Testis (tissue), 3 donors: ENCODE results near the gene SMIM38. TPM values are rescaled to one million over a fixed set of nuclear protein-coding genes. Genes with fewer than 3 reads are reported as not detected.

Experiments used
- DNase-seq: peaks from one replicate; pipeline ENCODE4 v3.0.0-alpha.2; 2019
- H3K27ac ChIP-seq, 2 donors: fragments of 200-600 bp; sonication (generic); one replicate each; pipeline ENCODE4 v1.5.1; 2019
- H3K27me3 ChIP-seq: fragments of 200-600 bp; sonication (generic); one replicate; pipeline ENCODE4 v1.5.1; 2019
- H3K36me3 ChIP-seq: fragments of 200-600 bp; sonication (generic); one replicate; pipeline ENCODE4 v1.5.1; 2017; ENCODE audit warnings: low read depth; ENCODE audit errors: missing control alignments
- H3K4me1 ChIP-seq: fragments of 200-600 bp; sonication (generic); one replicate; pipeline ENCODE4 v1.5.1; 2019
- H3K4me3 ChIP-seq, 2 donors: fragments of 200-600 bp; sonication (generic); one replicate each; pipeline ENCODE4 v1.5.1; 2017 to 2019
- H3K9me3 ChIP-seq: fragments of 200-600 bp; sonication (generic); one replicate; pipeline ENCODE4 v1.5.1; 2017
- POLR2A ChIP-seq: fragments of 450-650 bp; IDR thresholded peaks from one replicate; pipeline ENCODE4 v1.6.1; 2017; ENCODE audit warnings: antibody characterized with exemption, mild to moderate bottlenecking, moderate library complexity
- WGBS, 2 donors: methylation state at CpG; one replicate each; pipeline ENCODE4 v1.1.5; 2018; 5-methylcytosine and 5-hydroxymethylcytosine counted together
- intact Hi-C: fragments of 100-400 bp; cut with DNase I; formaldehyde crosslinking; loops from one replicate; pipeline ENCODE4 v1.15.1; 2023; ENCODE audit warnings: low total_unique reads
- polyA plus RNA-seq: library from polyadenylated mRNA; stranded (reverse); fragments of 350-450 nt; fragmentation: Illumina TruSeq; extraction: RNeasy Lipid Tissue Mini Kit (QIAGEN cat#74804); gene quantifications from one replicate; pipeline ENCODE4 v1.2.3, GENCODE V29; 2014; ENCODE audit warnings: low read depth, low replicate concordance; ENCODE audit not compliant: insufficient read depth
- total RNA-seq, 2 donors: library from RNA; depleted of rRNA; stranded (reverse); fragments of >200 nt; gene quantifications; one replicate each; pipeline ENCODE4 v1.2.3, GENCODE V29; 2016
- TF ChIP-seq, protein P1 (sequence below), 3 experiments: fragments of 450-650 bp in 2 of 3; fragments of 200-600 bp in 1 of 3; sonication (generic) in 1 of 3; IDR thresholded peaks; one replicate each; pipeline ENCODE4 v1.5.1; 2016 to 2019; ENCODE audit warnings: antibody characterized with exemption in 3 of 3, mild to moderate bottlenecking in 2 of 3, moderate library complexity in 1 of 3

The SMIM38 gene
- total and polyA plus RNA-seq, 3 donors from 2014 or later = 3.3 to 8.8 (median 3.9) TPM

DNA sequence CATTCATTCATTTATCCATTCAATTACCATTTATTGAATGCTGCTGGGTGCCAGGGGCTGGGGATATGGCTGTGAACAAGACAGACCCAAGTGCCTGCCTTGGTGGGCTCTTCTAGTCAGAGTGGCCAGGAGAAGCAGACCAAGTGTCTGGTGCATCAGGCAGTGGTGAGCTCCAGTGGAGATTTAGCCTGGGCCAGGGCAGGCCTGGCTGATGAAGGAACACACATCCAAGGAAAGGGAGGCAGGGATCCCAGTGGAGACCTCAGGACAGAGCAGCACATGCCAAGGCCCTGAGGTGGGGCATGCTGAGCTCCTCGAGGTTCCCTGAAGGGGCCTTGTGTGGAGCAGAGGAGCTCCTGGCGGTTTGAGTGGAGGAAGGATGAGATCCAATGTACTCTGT, 46.6 kb upstream of the SMIM38 start:
- no peak for DNase-seq
- intact Hi-C loops = loop anchor here (5.0 kb wide), 1 partner anchor 538 kb away; no protein-coding TSS in a partner anchor
- no peaks in the 10 kb centered on the region for H3K27me3 ChIP-seq
- 90 to 100% methylated on average over 2 of the region's 2 CpGs for WGBS, 2 donors
- H3K9me3 ChIP-seq = no peaks in the 10 kb centered on the region
- H3K36me3 ChIP-seq = no peaks in the 10 kb centered on the region
- H3K4me3 ChIP-seq = no peak overlapping the region
- TF ChIP-seq POLR2A = no peak
- TF ChIP-seq, protein P1, sequence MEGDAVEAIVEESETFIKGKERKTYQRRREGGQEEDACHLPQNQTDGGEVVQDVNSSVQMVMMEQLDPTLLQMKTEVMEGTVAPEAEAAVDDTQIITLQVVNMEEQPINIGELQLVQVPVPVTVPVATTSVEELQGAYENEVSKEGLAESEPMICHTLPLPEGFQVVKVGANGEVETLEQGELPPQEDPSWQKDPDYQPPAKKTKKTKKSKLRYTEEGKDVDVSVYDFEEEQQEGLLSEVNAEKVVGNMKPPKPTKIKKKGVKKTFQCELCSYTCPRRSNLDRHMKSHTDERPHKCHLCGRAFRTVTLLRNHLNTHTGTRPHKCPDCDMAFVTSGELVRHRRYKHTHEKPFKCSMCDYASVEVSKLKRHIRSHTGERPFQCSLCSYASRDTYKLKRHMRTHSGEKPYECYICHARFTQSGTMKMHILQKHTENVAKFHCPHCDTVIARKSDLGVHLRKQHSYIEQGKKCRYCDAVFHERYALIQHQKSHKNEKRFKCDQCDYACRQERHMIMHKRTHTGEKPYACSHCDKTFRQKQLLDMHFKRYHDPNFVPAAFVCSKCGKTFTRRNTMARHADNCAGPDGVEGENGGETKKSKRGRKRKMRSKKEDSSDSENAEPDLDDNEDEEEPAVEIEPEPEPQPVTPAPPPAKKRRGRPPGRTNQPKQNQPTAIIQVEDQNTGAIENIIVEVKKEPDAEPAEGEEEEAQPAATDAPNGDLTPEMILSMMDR (IDR thresholded peaks at IDR 0.05) = no peak
- H3K27ac ChIP-seq = no peak overlapping the region
- H3K4me1 ChIP-seq = peaks cover 5% of the 10 kb centered on the region

DNA sequence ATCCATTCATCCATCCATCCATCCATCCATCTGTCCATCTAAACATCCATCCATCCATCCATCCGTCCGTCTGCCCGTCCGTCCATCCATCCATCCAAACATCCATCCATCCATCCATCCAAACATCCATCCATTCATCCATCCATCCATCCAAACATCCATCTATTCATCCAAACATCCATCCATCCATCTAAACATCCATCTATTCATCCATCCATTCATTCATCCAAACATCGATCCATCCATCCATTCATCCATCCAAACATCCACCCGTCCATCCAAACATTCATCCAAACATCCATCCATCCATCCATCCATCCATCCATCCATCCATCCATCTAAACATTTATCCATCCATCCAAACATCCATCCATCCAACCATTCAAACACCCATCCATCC, 45.3 kb upstream of the SMIM38 start:
- Histone ChIP-seq H3K27me3 (no peaks in the 10 kb centered on the region), H3K4me1 (peaks cover 5% of the 10 kb centered on the region), H3K4me3 (no peak overlapping the region), H3K27ac (no peak overlapping the region), H3K36me3 (no peaks in the 10 kb centered on the region), H3K9me3 (no peaks in the 10 kb centered on the region)
- WGBS, 2 donors = 91 to 95% methylated on average over 6 of the region's 6 CpGs
- no peak for DNase-seq
- TF ChIP-seq, protein P1 (IDR thresholded peaks at IDR 0.05) = no peak
- TF ChIP-seq POLR2A = no peak
- intact Hi-C loops = no loop called here

DNA sequence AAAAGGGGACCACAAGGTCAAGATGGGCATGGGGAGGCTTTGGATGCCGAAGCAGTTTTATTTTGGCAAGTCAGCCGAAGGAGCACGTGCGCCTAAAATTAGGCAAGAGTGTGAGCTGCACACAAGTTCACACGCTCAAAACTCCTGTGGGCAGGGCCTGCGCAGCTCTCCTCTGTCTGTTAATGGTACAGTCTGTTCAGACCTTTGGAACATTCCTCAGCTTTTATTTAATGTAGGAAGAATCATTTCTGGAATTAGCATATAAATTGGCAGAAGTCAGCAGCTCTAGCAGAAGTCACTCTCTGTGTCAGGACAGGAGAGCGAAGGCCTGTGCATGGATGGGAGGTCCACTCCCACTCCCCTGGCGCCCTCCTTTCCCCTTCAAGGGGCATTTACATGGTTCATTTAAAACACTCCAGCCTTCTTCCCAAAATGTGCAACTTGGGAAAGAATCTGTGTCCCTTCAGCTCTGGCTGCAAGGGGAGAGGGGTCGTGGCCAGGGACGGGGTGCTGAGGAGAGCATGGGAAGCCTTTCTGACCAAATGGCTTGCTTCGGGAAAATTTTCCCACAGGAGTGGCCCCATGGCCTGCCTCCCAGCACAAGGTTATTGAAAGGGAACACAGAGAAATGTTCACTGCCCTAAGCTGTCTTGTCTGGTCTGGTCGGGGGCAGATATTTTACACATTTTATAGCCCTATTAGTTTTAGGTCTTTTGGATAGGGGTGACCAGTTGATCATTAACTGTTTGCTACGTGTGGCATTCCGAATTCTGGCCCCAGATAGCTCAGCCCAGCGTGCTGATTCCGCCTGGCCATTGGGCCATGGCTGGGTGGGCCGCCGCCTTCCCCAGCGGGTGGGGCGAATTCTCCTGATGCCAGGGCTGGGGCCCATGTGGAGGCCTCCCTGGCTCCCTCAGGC, 43.9 kb upstream of the SMIM38 start:
- H3K27ac ChIP-seq = no peak overlapping the region
- intact Hi-C loops = no loop called here
- no peaks in the 10 kb centered on the region for H3K27me3 ChIP-seq
- TF ChIP-seq POLR2A = no peak
- TF ChIP-seq, protein P1 (IDR thresholded peaks at IDR 0.05) = no peak
- no peaks in the 10 kb centered on the region for H3K9me3 ChIP-seq
- peak; percentile 50 for DNase-seq
- no peaks in the 10 kb centered on the region for H3K36me3 ChIP-seq
- WGBS, 2 donors = 70 to 71% methylated on average over 19 to 20 of the region's 20 CpGs
- peaks cover 5% of the 10 kb centered on the region for H3K4me1 ChIP-seq
- no peak overlapping the region for H3K4me3 ChIP-seq

DNA sequence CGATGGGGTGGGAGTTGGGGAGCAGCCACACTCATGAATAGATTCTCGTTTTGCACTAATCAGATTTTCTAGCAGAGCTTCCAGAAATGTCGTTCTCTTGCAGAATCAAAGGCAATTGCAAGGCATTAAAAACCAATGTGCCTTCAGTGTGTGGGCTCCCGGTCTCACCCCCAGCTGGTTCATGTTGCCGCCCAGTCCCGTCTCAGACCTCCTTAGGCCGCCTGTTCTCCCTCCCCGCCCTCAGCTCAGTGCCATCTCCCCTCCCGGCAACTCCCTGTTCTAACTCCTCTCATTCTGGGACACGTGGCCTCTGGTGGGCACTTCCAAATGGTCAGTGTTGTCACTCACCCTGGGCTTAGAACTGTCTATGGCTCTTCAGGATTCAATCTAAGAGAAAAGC, 42.5 kb upstream of the SMIM38 start:
- no peak for DNase-seq
- Histone ChIP-seq H3K36me3 (no peaks in the 10 kb centered on the region), H3K27me3 (no peaks in the 10 kb centered on the region), H3K27ac (no peak overlapping the region), H3K4me3 (no peak overlapping the region), H3K4me1 (peaks cover 5% of the 10 kb centered on the region), H3K9me3 (no peaks in the 10 kb centered on the region)
- intact Hi-C loops = no loop called here
- WGBS, 2 donors = 74 to 80% methylated on average over 10 of the region's 10 CpGs
- TF ChIP-seq POLR2A = no peak
- TF ChIP-seq, protein P1 (IDR thresholded peaks at IDR 0.05) = no peak
